Right renal cortex interstitium (tissue), 3 donors: ENCODE data around the gene STOM. TPM values are rescaled to one million over a fixed set of nuclear protein-coding genes. Genes with fewer than 3 reads are reported as not detected.
"Not testable (repeated sequence)": the region's sequence is repeated elsewhere in the genome, so short reads cannot be mapped to it uniquely, and the experiment has no call there.

Experiments used
- DNase-seq, 3 donors: peaks; one replicate each; pipeline ENCODE4 v3.0.0-alpha.2; 2013; ENCODE audit warnings: low read depth in 3 of 3, low spot score in 2 of 3
- polyA plus RNA-seq, 3 donors: library from polyadenylated mRNA; unstranded; fragments of 120-200 nt; gene quantifications; one replicate each; pipeline ENCODE4 v1.2.1, GENCODE V29; 2013; ENCODE audit not compliant: insufficient read length in 3 of 3

The STOM gene, protein sequence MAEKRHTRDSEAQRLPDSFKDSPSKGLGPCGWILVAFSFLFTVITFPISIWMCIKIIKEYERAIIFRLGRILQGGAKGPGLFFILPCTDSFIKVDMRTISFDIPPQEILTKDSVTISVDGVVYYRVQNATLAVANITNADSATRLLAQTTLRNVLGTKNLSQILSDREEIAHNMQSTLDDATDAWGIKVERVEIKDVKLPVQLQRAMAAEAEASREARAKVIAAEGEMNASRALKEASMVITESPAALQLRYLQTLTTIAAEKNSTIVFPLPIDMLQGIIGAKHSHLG
- polyA plus RNA-seq = 10 to 100 TPM; 79.6 to 99.4 (median 86.8) TPM

GRCh38 chr9:121369595-121370265 lies at the start of gene STOM:
Gene STOM (minus strand): TSS chr9:121370250. CDS start chr9:121370187, 63 bp downstream.
- DNase-seq = no peak

DNA sequence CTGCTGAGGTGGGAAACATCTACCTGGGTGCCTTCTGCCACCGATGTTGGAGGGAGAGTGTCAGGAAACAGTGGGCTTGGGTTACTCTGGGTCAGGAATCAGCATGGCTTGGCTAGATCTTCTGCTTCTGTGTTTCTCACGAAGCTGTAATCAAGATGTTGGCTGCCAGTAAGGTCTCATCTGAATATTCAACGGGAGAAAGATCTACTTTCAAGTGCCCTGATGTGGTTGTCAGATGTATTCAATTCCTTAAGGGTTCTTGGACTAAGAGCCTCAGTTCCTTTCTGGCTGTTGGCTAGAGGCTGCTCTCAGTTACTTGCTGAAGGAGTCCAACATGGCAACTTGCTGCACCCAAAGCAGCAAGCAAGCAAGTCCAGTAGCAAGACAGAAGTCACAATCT lies 41.9 kb upstream of the STOM start:
- DNase-seq = no peak

DNA sequence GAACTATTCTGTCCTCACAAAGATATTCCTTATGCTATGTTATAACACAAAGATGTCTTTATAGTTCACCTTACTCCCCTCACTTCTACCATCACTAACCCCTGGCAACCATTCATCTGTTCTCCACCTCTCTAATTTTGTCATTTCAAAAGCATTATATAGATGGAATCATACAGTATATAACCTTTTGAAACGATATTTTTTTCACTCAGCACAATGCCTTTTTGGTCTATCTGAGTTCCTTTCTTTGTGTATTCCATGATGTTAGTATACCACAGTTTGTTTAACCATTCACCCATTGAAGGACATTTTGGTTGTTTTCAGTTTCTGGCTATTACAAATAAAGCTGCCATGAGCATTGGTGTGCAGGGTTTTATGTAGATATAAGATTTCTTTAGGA lies 35.8 kb upstream of the STOM start:
- DNase-seq = no peak

DNA sequence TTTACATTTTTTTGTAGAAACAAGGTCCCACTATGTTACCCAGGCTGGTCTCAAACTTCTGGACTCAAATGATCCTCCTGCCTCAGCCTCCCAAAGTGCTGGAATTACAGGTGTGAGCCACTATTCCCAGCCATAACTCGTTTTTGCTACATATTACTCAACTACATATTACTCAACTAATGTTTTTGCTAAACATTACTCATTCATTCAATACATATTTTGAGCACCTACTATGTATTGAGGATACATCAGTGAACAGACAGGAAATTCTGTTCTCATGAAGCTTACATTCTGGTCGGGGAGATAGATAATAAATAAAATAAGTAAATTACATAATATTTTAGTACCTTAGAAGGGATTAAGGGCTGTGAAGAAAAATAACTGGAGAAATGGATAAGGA lies 34.9 kb upstream of the STOM start:
- no peak for DNase-seq

DNA sequence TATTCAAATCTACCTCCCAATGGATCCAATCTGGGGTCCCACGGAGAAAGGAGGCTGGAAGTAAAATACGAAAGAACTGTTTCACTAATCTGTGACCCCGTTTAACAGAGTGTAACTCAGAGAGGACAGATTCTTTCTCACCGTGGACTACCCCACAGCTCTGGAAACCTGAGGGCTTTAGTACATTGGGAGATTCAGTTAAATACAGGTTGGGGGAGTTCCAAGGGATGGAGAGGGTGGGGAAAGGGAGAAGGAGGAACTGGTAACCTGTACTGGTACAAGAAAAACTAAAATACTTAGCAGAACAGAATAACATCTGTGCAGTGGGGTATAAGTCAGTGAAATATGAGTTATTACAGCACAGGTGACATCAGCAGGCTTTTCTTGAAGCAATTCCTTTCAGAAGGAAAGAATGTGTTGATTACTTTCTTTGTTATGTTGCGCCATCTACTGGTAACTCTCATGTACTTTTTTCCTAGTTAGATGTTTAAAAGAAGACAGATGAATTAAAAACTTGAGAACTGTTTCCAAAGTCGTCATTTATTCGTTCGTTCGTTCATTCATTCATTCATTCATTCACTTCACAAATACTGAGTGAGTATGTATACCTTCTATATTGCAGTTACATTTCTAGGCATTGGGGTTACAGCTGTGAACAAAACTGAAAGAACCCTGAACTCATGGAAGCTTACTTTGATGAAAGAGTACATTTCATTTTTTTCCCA lies 30.0 kb upstream of the STOM start:
- peak; percentile 48 to 56 (median 50) for DNase-seq

DNA sequence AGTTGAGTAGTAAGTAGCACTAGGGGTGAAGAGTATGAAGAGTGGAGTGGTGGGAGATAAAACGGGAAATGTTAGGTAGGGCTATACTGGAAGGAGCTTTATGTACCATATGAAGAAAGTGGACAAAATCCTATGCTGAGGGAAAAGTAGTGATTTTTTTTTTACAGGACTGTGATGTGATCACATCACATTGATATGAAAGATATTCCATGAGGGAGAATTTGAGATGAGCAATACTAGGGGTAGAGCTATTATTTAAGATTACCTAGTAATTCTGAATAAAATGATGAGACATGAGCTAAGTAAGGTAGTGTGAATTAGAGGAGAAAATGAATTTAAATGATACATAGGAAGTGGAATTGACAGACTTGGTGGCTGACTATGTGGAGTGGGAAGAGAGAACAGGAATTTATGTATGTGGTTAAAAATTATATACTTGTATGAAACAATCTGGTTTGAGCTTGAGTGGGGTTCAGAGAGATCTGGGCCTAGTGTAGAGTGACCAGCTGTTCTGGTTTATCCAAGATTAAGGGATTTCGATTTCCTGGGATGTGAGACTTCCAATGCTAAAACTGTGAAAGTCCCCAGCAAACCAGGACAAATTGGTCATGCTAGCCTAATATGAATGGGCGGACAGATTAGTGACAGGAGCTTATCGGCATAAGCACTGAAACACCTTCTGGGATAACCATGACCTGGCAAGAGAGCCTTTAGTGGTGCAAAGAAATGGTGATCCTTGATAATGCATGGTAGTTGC lies 29.3 kb upstream of the STOM start:
- DNase-seq = no peak

- DNase-seq = no peak
Observed at GRCh38 chr9:121398374-121398773, 28.3 kb upstream of the STOM start.

DNA sequence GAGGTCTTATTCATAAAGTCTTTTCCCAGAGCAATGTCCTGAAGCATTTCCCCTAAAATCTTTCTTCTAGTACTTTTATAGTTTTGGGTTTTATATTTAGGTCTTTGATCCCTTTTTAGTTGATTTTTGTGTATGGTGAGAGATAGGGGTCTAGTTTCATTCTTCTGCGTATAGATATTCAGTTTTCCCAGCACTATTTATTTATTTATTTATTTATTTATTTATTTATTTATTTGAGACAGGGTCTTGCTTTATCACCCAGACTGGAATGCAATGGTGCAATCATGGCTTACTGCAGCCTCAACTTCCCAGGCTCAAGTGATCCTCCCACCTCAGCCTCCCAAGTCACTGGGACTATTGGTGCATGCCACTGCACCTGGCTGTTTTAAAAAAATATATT lies 27.2 kb upstream of the STOM start:
- not testable (repeated sequence) for DNase-seq

DNA sequence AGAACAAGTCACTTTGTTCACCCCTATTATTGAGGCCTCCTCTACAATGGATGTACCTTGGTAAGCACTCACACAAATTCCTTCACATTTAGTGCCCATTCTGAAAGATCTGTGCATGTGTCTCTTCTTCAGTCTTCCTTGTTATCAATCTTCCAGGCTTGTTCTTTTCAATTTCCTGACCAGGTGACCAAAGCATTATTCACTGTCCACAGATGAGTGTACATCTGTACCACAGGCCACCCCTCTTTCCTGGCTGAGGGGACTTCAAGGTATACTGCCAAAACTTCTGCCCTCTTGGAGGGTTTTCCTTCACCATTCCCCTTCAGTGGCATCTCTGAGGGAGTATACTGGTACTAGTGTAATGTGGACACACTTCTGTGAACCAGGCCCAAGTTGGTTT lies 25.5 kb upstream of the STOM start:
- DNase-seq = no peak

GRCh38 chr9:121394292-121394691 lies 24.2 kb upstream of the STOM start:
- no peak for DNase-seq

- no peak for DNase-seq
Observed at GRCh38 chr9:121393318-121393717, 23.3 kb upstream of the STOM start.

DNA sequence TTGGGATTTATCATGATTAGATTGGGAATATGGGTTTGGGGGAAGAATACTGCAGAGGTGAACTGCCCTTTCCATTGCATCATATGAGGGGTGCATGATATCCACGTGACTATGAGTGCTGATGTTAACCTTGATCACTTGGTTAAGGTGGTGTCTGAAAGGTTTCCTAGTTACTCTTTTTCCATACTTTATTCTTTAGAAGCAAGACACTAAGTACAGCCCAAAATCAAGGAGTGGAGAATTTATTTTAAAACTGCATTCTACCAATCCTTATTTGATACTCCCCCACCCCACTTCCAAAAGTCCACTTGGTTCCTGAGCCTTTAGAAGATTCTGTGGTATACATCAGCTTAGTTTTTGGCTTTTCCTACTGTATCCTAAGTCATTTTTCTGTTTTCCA lies 20.3 kb upstream of the STOM start:
- no peak for DNase-seq

DNA sequence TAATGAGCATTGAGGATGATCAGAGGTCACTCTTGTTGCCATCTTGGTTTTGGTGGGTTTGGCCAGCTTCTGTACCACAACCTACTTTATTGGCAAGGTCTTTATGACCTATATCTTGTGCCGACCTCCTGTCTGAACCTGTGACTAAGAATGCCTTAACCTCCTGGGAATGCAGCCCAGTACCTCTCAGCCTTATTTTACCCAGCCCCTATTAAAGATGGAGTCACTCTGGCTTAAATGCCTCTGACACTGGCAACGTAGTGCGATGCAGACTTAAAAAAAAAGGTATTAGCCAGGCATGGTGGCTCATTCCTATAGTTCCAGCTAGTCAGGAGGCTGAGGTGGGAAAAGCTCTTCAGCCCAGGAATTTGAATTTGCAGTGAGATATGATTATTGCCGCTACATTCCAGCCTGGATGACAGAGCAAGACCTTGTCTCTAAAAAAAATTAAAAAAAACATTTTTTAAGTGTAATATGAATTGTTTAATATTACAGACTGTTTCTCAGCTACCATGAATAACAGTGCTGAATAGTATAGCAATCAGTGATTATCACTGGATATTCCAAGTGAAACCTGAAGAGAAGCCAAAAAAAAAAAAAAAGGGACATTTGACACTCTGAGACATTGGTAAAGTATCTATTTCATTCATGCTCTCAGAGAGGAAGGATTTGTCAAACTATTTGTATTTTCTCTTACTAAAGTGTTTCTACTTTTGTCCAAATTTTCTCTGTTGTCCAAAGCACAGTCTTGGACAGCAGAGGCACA lies 18.3 kb upstream of the STOM start:
- no peak for DNase-seq

DNA sequence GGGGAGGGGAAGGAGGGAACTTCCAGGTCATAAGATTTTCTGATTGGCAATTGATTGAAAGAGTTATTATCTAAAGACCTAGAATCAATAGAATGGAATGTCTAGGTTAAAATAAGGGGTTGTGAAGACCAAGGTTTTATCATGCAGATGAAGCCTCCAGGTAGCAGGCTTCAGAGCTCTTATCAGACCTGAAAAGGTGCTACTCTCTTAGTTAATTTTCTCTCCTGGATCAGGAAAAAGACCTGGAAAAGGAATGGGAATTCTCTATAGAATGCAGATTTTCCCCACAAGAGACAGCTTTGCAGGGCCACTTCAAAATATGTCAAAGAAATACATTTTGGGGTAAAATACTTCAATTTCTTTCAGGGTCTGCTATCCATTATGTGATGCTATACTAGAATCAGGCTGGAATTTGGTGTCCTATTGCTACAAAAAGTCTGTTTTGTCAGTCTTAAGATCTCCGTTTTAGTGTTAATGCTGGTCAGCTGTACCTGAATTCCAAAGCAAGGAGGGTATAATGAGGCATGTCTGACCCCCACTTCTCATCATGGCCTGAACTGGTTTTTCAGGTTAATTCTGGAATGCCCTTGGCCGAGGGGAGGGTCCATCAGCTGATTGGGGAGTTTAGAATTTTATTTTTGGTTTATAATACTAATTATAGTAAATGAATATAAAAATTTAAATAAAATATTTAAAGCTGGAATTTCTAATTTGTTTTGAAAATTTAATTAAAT lies 16.6 kb upstream of the STOM start:
- no peak for DNase-seq

DNA sequence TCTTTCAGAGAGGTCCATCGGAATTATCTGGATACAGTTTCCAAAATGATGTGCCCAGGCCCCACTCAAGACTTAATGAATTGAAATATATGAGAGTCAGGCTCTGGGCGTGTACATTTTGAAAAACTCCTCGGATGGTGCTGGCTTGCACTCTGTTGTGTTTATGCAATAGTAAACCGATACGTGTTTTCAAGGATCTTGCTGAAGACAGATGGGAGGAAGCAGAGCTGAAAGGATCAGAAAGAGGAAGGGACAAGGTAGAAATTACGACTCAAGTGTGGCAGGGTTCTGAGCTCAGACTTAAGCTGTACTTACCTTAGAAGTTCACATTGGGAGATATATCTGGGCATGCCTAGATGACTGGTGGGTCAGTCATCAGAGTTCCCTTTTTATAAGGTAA lies 13.7 kb upstream of the STOM start:
- DNase-seq = no peak

DNA sequence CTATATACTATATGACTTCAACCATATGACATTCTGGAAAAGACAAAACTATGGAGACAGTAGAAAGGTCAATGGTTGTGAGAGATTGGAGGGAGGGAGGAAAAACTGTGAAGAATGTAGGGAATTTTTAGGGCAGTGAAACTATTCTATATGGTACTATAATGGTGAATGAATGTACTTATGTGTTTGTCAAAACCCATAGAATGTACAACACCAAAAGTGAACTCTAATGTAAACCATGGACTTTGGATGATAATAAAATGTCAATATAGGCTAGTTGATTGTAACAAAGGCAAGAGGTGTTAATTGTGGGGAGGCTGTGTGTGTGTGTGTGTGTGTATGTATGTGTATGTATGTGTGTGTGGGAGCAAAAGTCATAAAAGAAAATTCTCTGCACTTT lies 10.8 kb upstream of the STOM start:
- no peak for DNase-seq

- no peak for DNase-seq
Observed at GRCh38 chr9:121376214-121376830, 6.3 kb upstream of the STOM start.

DNA sequence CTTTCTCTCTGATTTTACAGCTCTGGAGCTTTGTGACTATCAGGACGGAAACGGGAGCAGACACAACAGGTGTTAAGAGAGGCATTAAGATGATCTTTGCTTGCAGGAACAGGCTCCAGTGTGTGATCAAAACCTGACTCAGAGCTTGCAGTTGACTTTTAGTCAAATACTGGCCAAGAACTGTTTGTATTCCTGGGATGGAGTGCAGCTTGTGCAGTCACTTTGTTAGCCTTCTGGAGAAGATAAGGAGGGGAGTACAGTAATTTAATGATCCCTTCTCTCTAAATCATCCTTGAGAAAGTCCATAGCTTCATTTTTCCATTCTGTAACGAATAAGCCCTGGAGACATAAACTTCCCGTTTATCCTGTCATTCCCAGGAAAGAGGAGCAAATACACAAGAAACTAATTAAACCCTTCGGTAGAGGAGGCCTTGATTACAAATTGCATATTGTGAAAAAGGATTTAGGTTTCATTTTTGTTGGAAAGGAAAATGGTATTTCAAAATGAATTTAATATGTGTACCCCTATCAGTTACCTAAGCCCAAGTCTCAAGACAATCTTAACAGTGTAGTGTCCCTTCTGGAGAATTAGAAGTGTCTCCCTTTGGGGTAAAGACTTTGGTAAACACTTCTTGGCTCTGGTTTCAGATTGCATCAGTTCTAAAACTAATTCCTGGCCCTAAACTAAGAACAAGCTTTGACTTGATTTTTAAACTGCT lies 3.1 kb upstream of the STOM start:
- no peak for DNase-seq
